Stomach smooth muscle (tissue), 2 donors: ENCODE results near the gene FBF1.
A peak's percentile ranks its signal among the peaks of the same experiment; 100 is the strongest.

Source experiments
- H3K27ac ChIP-seq: one replicate; pipeline ENCODE4 v1.7.0; 2013; ENCODE audit warnings: mild to moderate bottlenecking, low read length, inconsistent platforms
- H3K27me3 ChIP-seq, 2 donors: one replicate each; pipeline ENCODE4 v1.7.0; 2013; ENCODE audit warnings: low read length in 2 of 2; ENCODE audit not compliant: insufficient read depth in 2 of 2, control insufficient read depth in 1 of 2
- H3K36me3 ChIP-seq, 2 donors: one replicate each; pipeline ENCODE4 v1.7.0; 2013; ENCODE audit warnings: low read length in 2 of 2; ENCODE audit not compliant: control insufficient read depth in 2 of 2, insufficient read depth in 2 of 2
- H3K4me1 ChIP-seq: one replicate; pipeline ENCODE4 v1.7.0; 2013; ENCODE audit warnings: low read length; ENCODE audit not compliant: control insufficient read depth, insufficient read depth
- H3K4me3 ChIP-seq, 2 donors: one replicate each; pipeline ENCODE4 v1.7.0; 2013; ENCODE audit warnings: low read length in 2 of 2
- H3K9ac ChIP-seq, 2 donors: one replicate each; pipeline ENCODE4 v1.7.0; 2013; ENCODE audit warnings: low read length in 2 of 2, mild to moderate bottlenecking in 1 of 2
- H3K9me3 ChIP-seq, 2 donors: one replicate each; pipeline ENCODE4 v1.7.0; 2013; ENCODE audit warnings: low read length in 2 of 2; ENCODE audit not compliant: control insufficient read depth in 2 of 2
- donor health status: healthy.
- donor health status: Pancreatic carcinoma.

The FBF1 gene

DNA sequence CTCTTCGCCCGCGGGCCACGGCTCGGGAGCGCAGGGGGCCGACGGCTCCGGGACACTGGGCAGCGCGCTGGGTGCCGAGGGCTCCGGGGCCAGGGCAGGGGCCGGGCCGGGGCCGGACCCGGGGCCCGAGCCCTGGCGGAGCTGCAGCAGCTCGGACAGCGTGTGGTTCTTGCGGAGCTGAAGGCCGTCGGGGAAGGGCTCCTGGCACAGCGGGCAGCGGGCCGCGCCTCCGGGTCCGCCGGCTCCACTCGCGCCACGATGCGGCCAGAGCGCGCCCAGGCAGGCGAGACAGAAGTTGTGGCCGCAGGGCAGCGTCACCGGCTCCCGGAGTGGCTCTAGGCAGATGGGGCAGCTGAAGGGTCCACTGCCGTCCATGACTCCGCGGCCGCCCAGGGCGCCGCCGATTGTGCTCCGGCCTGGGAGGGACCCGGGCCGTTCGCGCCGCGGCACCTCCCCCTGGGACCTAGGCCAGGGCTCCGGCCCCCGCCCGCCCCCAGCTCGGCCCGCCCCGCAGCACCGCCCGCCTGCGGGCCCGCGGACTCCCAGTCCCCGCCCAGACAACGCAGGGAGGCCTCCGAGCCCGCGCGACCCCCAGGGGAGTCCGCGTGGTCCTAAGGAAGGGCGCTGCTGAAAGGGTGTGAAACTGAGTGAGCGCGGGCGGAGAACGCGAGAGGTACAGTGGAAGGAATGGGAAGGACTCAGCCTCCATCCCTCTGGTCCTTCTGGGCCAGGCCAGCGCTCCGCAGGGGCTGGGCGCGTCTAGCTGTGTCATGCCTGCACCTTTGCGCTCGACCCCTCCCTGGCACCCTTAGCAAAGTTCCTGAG, 62.5 kb downstream of the FBF1 start, which contains the start of gene TRIM47:
TRIM47 (minus strand) TSS at position 408 of the 825 bp plus-strand sequence; CDS start at position 375, 33 bp downstream.
- Histone ChIP-seq H3K27me3 (no peaks in the 10 kb centered on the region), H3K36me3 (peaks cover 4 to 12% of the 10 kb centered on the region in 2 donors), H3K4me3 (peak within 1 kb of the TSS; percentile 70 to 88), H3K9ac (peak within 1 kb of the TSS; percentile 84 to 99), H3K9me3 (no peaks in the 10 kb centered on the region), H3K27ac (peak within 1 kb of the TSS; percentile 93), H3K4me1 (peaks cover 45% of the 10 kb centered on the region)

DNA sequence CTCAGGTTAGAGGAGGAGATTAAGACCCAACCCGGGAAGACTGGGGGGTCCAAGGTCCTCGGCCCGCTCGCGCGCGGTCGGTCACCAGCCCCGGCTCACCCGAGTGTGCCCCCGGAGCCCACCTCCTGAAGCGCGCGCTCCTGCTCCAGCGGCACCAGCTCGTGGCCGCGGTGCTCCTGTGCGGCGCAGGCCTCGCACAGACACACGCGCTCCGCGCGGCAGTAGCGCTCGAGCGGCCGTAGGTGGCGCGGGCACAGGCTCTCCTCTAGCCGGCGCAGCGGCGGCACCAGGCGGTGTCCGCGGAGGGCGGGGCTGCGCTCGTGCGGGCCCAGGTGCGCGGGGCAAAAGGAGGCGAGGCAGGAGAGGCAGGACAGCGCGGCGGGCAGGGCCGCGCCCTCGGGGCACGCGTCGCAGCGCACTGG, 63.1 kb downstream of the FBF1 start:
- peak overlapping the region; percentile 70 to 88 for H3K4me3 ChIP-seq
- no peaks in the 10 kb centered on the region for H3K27me3 ChIP-seq
- peak overlapping the region; percentile 93 for H3K27ac ChIP-seq
- peaks cover 51% of the 10 kb centered on the region for H3K4me1 ChIP-seq
- no peaks in the 10 kb centered on the region for H3K9me3 ChIP-seq
- H3K9ac ChIP-seq, result peak overlapping the region; percentile 84 to 99
- H3K36me3 ChIP-seq, result peaks cover 4 to 12% of the 10 kb centered on the region in 2 donors

- Histone ChIP-seq H3K27me3 (no peaks in the 10 kb centered on the region), H3K4me1 (peaks cover 57% of the 10 kb centered on the region), H3K27ac (peak overlapping the region; percentile 93), H3K36me3 (peaks cover 4 to 12% of the 10 kb centered on the region in 2 donors), H3K9me3 (no peaks in the 10 kb centered on the region), H3K9ac (peak overlapping the region; percentile 84 to 99), H3K4me3 (peak overlapping the region; percentile 70 to 88)
Observed at GRCh38 chr17:75876938-75877751, 63.7 kb downstream of the FBF1 start.

DNA sequence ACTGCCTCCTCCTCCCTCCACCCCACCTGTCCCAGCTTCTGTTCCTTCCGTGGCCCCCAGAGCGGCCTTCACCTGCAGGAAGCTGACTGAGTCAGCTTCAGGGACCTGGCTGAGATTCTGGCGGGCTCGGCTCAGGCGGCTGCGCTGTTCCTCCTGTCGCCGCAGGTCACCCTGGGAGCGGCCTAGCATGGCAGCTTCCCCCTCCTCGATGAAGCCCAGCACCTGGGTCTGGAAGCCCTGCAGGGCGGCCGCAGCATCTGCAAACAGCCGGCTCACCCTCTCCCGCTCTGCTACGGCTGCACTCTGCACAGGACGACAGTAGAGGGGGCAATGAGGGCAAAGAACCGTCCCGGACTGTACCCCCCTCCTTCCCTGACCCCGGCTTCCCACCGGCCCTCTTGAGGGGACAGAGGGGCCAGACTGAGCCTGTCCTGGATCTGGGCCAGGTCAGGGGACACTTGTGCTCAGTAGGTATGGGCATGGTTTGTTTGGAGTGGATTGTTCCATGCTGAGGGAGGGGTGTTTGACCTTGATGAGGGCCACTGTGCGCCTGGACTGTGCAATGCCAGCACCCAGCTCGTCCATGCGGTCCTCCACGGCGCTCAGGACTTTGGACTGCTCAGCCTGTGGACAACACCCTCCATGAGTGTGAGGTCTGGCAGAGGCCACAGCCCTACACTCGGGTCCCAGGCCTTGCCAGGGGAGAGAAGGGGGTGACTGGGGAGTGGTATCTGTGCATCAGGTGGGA, 64.5 kb downstream of the FBF1 start:
- H3K36me3 ChIP-seq, result peaks cover 4 to 12% of the 10 kb centered on the region in 2 donors
- H3K9me3 ChIP-seq, result no peaks in the 10 kb centered on the region
- peak overlapping the region; percentile 70 to 88 for H3K4me3 ChIP-seq
- no peaks in the 10 kb centered on the region for H3K27me3 ChIP-seq
- H3K27ac ChIP-seq, result peak overlapping the region; percentile 93
- peaks cover 57% of the 10 kb centered on the region for H3K4me1 ChIP-seq
- peak overlapping the region; percentile 84 to 99 for H3K9ac ChIP-seq

DNA sequence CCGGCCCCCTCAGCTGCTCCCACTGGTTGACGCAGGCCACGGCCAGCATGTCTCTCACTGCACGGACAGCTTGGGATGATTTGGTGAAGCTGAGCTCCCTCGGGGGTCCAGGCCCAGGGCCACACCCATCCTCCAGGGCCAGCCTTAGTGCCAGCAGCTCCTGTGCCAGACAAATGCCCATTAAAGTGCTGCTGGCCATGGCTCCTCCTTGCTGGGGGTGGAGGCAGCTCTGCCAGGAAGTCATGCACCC, 65.0 kb downstream of the FBF1 start:
- H3K27ac ChIP-seq, result peak overlapping the region; percentile 93
- H3K4me1 ChIP-seq, result peaks cover 58% of the 10 kb centered on the region
- H3K9me3 ChIP-seq, result no peaks in the 10 kb centered on the region
- peak overlapping the region; percentile 47 to 99 for H3K9ac ChIP-seq
- H3K27me3 ChIP-seq, result no peaks in the 10 kb centered on the region
- peak overlapping the region; percentile 70 to 88 for H3K4me3 ChIP-seq
- H3K36me3 ChIP-seq, result peaks cover 4 to 12% of the 10 kb centered on the region in 2 donors

DNA sequence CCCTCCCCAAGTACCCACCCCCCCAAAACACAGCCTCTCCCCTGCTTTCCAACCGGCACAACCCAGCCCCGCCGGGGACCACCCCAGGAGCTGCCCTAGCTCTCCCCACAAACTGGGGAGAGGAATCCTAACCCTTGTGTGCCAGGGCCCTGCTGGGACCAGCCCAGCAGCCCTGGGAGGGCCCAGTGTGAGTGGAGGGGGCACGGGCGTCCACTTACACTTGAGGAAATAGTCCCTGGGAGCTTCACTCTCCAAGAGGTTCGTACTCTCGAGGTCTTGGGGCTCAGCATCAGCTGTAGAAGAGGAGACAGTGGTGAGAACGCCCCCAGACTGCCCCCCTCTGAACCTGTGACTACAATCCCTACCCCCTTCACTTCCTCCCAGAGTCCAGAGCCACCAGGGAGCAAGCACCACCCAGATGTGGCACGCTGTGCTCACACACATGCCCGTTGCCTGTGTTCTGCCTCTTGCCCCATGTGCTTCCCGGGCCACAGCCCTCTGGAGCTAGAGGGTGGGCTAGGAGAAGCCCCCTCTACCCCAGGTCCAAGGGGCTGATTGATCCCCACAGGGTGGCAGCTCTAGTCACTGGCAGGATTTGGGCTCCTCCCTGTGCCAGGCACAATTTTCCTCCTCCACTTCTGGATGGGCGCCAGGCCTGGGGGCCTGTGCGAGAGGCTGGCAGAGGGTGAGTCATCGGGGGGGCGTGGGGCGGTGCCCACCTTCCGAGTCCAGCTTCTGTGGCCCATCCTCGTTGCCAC, 65.5 kb downstream of the FBF1 start:
- Histone ChIP-seq H3K9me3 (no peaks in the 10 kb centered on the region), H3K4me1 (peaks cover 62% of the 10 kb centered on the region), H3K4me3 (peak overlapping the region; percentile 70 to 88), H3K36me3 (peaks cover 4 to 12% of the 10 kb centered on the region in 2 donors), H3K27ac (peak overlapping the region; percentile 93), H3K9ac (peak overlapping the region; percentile 47 to 99), H3K27me3 (no peaks in the 10 kb centered on the region)

GRCh38 chr17:75874323-75875181, 66.3 kb downstream of the FBF1 start:
- Histone ChIP-seq H3K27me3 (no peaks in the 10 kb centered on the region), H3K27ac (peak overlapping the region; percentile 93), H3K9ac (peak overlapping the region in 1 of 2 donors; percentile 26), H3K4me1 (peaks cover 67% of the 10 kb centered on the region), H3K4me3 (peak overlapping the region in 1 of 2 donors; percentile 22), H3K36me3 (peaks cover 4 to 12% of the 10 kb centered on the region in 2 donors), H3K9me3 (no peaks in the 10 kb centered on the region)

DNA sequence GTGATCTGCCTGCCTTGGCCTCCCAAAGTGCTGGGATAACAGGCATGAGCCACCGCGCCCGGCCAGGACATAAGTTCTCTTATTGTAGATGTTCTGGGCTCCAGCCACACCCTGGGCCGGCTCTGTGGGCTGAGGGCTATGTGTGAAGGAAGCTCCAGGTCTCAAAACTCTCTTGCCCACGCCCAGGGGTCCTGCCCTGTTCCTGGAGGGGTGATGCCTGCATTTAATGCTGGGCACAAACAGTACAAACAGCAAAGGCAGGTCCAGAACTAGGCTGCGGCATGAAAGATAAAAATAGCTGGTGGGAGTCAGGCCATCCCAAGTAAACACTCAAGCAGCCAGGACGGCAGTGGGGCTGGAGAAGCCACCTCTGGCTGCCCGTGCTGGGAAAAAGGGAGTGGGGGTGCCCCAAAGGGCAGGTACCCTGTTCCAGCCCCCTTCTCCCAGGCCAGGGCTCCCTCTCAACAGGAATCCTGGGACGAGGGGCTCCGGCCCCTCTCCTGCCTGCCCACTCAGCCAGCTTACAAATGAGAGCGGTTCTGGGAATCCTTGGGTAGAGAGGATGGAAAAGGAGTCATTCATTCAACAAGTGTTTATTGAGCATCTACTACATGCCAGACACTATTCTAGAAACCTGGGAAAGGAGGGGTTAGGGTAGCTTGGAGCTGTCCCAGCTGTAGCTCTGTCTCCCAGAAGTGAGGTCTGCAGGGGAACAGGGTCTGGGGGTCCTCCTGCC, 67.1 kb downstream of the FBF1 start:
- Histone ChIP-seq H3K4me3 (peak overlapping the region in 1 of 2 donors; percentile 52), H3K9me3 (no peaks in the 10 kb centered on the region), H3K27ac (peak overlapping the region; percentile 93), H3K36me3 (peaks cover 4 to 12% of the 10 kb centered on the region in 2 donors), H3K9ac (peak overlapping the region in 1 of 2 donors; percentile 64), H3K27me3 (no peaks in the 10 kb centered on the region), H3K4me1 (peaks cover 74% of the 10 kb centered on the region)
